GM12878 (cell line): ENCODE results near the gene MAPKBP1. TPM values are rescaled to one million over a fixed set of nuclear protein-coding genes. Genes with fewer than 3 reads are reported as not detected.

ENCODE experiments used
- ATAC-seq: fragments of 200-7000 bp; cut with Tn5 transposase; 3 replicates; pipeline ENCODE4 v1.9.1; 2020; ENCODE audit warnings: mild to moderate bottlenecking, moderate library complexity
- BruUV-seq: library from RNA; stranded (reverse); fragments of 400-500 nt; replicated peaks from 2 replicates; lab custom pipeline; 2021; lab: Mats Ljungman, UMichigan
- CTCF ChIA-PET: fragments of 300-600 bp; sonication (Branson Sonifier 250); formaldehyde crosslinking; extraction: SDS; loops from one replicate; lab custom pipeline; 2021; ENCODE audit warnings: inconsistent platforms; lab: Yijun Ruan, JAX
- POLR2A ChIA-PET: fragments of 350-600 bp; formaldehyde crosslinking; extraction: SDS; loops from one replicate; lab custom pipeline; 2021; ENCODE audit warnings: inconsistent platforms; lab: Charles Lee
- RAD21 ChIA-PET: fragments of 300-600 bp; sonication (Branson Sonifier 250); formaldehyde crosslinking; loops from one replicate; lab custom pipeline; 2023; ENCODE audit warnings: antibody characterized with exemption; ENCODE audit not compliant: unreplicated experiment; lab: Charles Lee
- SMC1A ChIA-PET: fragments of 300-600 bp; sonication (Branson Sonifier 250); formaldehyde crosslinking; loops from one replicate; lab custom pipeline; 2023; ENCODE audit not compliant: unreplicated experiment, uncharacterized antibody; lab: Charles Lee
- DNase-seq: peaks from one replicate; pipeline ENCODE4 v3.0.0-alpha.2; 2011; ENCODE audit warnings: low read depth, low spot score
- FAIRE-seq: peaks from 3 replicates; lab custom pipeline; 2011; peaks lifted over from hg19 to GRCh38; lab: Jason Lieb, UNC
- H2AFZ ChIP-seq: 2 replicates; pipeline ENCODE4 v1.6.0; 2011; ENCODE audit warnings: low read depth, low read length, control low read depth; ENCODE audit not compliant: control insufficient read depth
- H3K27ac ChIP-seq: 2 replicates; pipeline ENCODE4 v1.5.1; 2011; ENCODE audit warnings: control low read depth; ENCODE audit not compliant: control insufficient read depth, insufficient read depth
- H3K27me3 ChIP-seq, 2 experiments: replicated peaks in 1 of 2; 2 replicates each; pipeline versions ENCODE4 v1.6.0 to v1.6.1; 2011; ENCODE audit warnings: low read length in 1 of 2; ENCODE audit not compliant: control insufficient read depth in 2 of 2, insufficient read depth in 2 of 2
- H3K36me3 ChIP-seq, 2 experiments: 2 replicates each; pipeline ENCODE4 v1.5.1; 2011; ENCODE audit warnings: low read length in 1 of 2; ENCODE audit not compliant: control insufficient read depth in 2 of 2, insufficient read depth in 2 of 2
- H3K4me1 ChIP-seq: 2 replicates; pipeline ENCODE4 v1.6.1; 2011; ENCODE audit warnings: mild to moderate bottlenecking, low read length, moderate library complexity, mixed read lengths; ENCODE audit not compliant: control insufficient read depth, insufficient read depth
- H3K4me2 ChIP-seq: 2 replicates; pipeline ENCODE4 v1.6.0; 2011; ENCODE audit warnings: control low read depth; ENCODE audit not compliant: control insufficient read depth, insufficient read depth
- H3K4me3 ChIP-seq: fragments of 200-600 bp; sonication (generic); 2 replicates; pipeline ENCODE4 v1.5.1; 2016
- H3K79me2 ChIP-seq: 2 replicates; pipeline ENCODE4 v1.6.0; 2011; ENCODE audit warnings: low read length; ENCODE audit not compliant: control insufficient read depth, insufficient read depth
- H3K9ac ChIP-seq: 2 replicates; pipeline ENCODE4 v1.8.0; 2011; ENCODE audit warnings: low read length, control low read depth, mixed read lengths; ENCODE audit not compliant: control insufficient read depth, insufficient read depth
- H3K9me3 ChIP-seq: replicated peaks from 3 replicates; pipeline ENCODE4 v1.5.1; 2011; ENCODE audit warnings: mild to moderate bottlenecking, low read length; ENCODE audit not compliant: control insufficient read depth, insufficient read depth
- H4K20me1 ChIP-seq: 2 replicates; pipeline ENCODE4 v1.6.0; 2011; ENCODE audit not compliant: control insufficient read depth, insufficient read depth
- ATF2 ChIP-seq: IDR thresholded peaks from 2 replicates; pipeline ENCODE4 v1.6.1; 2012; ENCODE audit warnings: low read length, inconsistent platforms
- FOXK2 ChIP-seq: fragments of 450-650 bp; IDR thresholded peaks from 2 replicates; pipeline ENCODE4 v1.6.1; 2017; ENCODE audit warnings: mild to moderate bottlenecking, moderate library complexity
- HDAC6 ChIP-seq: fragments of 200-600 bp; sonication (generic); IDR thresholded peaks from one replicate; pipeline ENCODE4 v1.8.0; 2017; ENCODE audit warnings: antibody characterized with exemption; ENCODE audit not compliant: unreplicated experiment
- NFIC ChIP-seq: IDR thresholded peaks from 2 replicates; pipeline ENCODE4 v1.6.1; 2012; ENCODE audit warnings: low read depth, mild to moderate bottlenecking, inconsistent platforms, low read length, moderate library complexity
- ZBTB11 ChIP-seq: fragments of 450-650 bp; formaldehyde crosslinking; IDR thresholded peaks from 2 replicates; pipeline ENCODE4 v1.5.0; 2022; ENCODE audit warnings: mild to moderate bottlenecking, missing genetic modification characterization
- ZNF274 ChIP-seq: IDR thresholded peaks from one replicate; pipeline ENCODE4 v1.8.0; 2011; ENCODE audit not compliant: insufficient read length, insufficient read depth
- WGBS: methylation state at CpG from one replicate; pipeline ENCODE4 v1.1.6; 2016; ENCODE audit warnings: low lambda C conversion rate; ENCODE audit not compliant: insufficient replicate concordance, insufficient coverage; ENCODE audit errors: missing lambda C conversion rate; 5-methylcytosine and 5-hydroxymethylcytosine counted together
- in situ Hi-C: fragments of 300-500 bp; cut with MboI; formaldehyde crosslinking; loops from 9 replicates; pipeline ENCODE4 v1.14.3; 2018; ENCODE audit warnings: mixed read lengths
- intact Hi-C: fragments of 100-400 bp; cut with micrococcal nuclease; formaldehyde crosslinking; loops from one replicate; pipeline ENCODE4 v1.14.2; 2022; ENCODE audit not compliant: unreplicated experiment
- polyA plus RNA-seq, 11 experiments: library from polyadenylated mRNA; depleted of rRNA in 4 of 11; unstranded in 6 of 11; stranded (reverse) in 5 of 11; fragments of >200 nt; fragmentation: Nextera tagmentation in 4 of 11; fragmentation: Illumina TruSeq in 1 of 11; extraction: Ambion mirVana in 4 of 11; extraction: Trizol in 1 of 11; gene quantifications; 1 replicate in 1 of 11; 2 replicates in 10 of 11; pipeline versions ENCODE4 v1.2.1 to v1.2.3, GENCODE V29; 2011 to 2016; ENCODE audit warnings: inconsistent platforms in 2 of 11, missing spikeins in 2 of 11, low read depth in 1 of 11
- total RNA-seq, 4 experiments: library from RNA; depleted of rRNA in 3 of 4; stranded (reverse); fragments of >200 nt in 3 of 4; fragmentation: Illumina TruSeq in 1 of 4; extraction: Trizol in 1 of 4; gene quantifications; 2 replicates each; pipeline versions ENCODE4 v1.2.1 to v1.2.3, GENCODE V29; 2013 to 2021

MAPKBP1 gene
- total and polyA plus RNA-seq, 10 of the 15 experiments (the other 5 are each of a cell fraction or from before 2014, with no cell fraction given): 0.44 to 19.0 (median 7.3) TPM

GRCh38 chr15:41804361-41804760 lies 30.1 kb downstream of the MAPKBP1 start:
- H3K4me1 ChIP-seq: 0 out of 2 replicates have a peak, but pooled peaks cover 3% of the 10 kb centered on the region
- H3K27ac ChIP-seq: no peak overlapping the region
- TF ChIP-seq ATF2: no peak
- no peak for TF ChIP-seq NFIC
- TF ChIP-seq HDAC6: no peak
- no peak for TF ChIP-seq ZNF274
- no peak for TF ChIP-seq FOXK2
- no peak for TF ChIP-seq ZBTB11 (CRISPR knock-in tag)
- H3K9ac ChIP-seq: no peak overlapping the region
- no peak overlapping the region for H3K4me3 ChIP-seq
- ChIA-PET CTCF (interaction anchor here (0.7 to 5.7 kb wide), 3 partner anchors 30 to 218 kb away, joined by 3 to 66 read pairs (median 34); partner anchors contain the start of gene MAPKBP1), SMC1A (interaction anchor here (1.2 to 5.9 kb wide), 4 partner anchors 24 to 31 kb away, joined by 4 to 72 read pairs (median 4); partner anchors contain the start of gene MAPKBP1), RAD21 (interaction anchor here (12.6 kb wide), 1 partner anchor 30 kb away, joined by 305 read pairs; the partner anchor contains the start of gene MAPKBP1), POLR2A (interaction anchor here (7.0 kb wide), 1 partner anchor 30 kb away, joined by 32 read pairs; the partner anchor contains the start of gene MAPKBP1)
- in situ Hi-C loops: no loop called here
- WGBS: 91% methylated on average over 2 of the region's 2 CpGs
- H3K27me3 ChIP-seq: no peaks in the 10 kb centered on the region
- FAIRE-seq (no peak), ATAC-seq (no peak), DNase-seq (no peak)
- intact Hi-C loops: no loop called here
- BruUV-seq: no TSS peak
- no peak overlapping the region for H3K4me2 ChIP-seq
- peaks cover 0 to 4% of the 10 kb centered on the region in 2 experiments; a peak in 3 of 4 replicates for H3K36me3 ChIP-seq
- no peaks in the 10 kb centered on the region for H4K20me1 ChIP-seq
- H3K9me3 ChIP-seq: no peaks in the 10 kb centered on the region; the same call in 2 of the 3 replicates
- no peaks in the 10 kb centered on the region for H3K79me2 ChIP-seq
- H2AFZ ChIP-seq: no peak overlapping the region
